ENCODE data around the gene GPHN.

DNA sequence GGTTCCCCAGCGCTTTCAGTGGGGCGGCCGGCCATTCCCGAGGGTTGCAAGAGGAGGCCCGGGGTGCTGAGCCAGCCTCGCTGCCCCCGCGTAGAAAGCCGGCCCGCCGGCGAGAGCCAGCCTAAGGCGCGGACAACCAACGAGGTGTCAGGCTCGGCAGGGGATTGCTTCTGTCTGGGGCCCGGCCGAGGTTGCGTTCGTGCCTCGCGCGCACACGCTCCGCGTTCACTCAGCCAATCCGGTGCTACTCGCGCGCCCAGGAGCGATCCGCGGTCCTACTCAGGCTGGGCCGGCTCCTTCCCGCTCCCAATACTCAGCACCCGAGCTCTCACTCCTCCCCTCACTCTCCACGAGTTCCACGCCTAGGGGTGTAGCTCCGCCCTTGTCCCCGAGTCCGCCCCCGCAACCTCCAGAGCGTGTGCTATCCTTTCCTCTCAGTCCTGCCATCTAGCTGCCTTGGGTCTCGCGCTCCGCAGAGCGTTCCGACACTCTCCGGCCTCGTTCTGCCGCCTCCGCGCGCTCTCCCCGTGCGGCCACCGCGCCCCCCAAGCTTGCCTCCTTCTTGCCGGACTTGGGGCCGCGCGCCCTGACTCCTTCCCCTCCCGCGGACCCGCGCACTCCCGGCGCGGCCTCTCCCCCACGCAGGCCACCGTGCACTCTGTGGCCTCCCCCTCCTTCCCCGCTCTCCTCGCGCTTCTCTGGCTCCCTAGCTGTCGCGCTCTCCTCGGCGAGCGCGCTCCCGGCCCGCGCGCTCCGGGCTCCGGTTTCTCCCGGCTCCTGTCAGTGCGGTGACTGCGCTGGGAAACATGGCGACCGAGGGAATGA is at the start of gene GPHN:
- peak; percentile 42 for TF ChIP-seq POLR2A (IDR thresholded peaks at IDR 0.05; ENCODE audit: low read depth)
- TF ChIP-seq, protein P1, sequence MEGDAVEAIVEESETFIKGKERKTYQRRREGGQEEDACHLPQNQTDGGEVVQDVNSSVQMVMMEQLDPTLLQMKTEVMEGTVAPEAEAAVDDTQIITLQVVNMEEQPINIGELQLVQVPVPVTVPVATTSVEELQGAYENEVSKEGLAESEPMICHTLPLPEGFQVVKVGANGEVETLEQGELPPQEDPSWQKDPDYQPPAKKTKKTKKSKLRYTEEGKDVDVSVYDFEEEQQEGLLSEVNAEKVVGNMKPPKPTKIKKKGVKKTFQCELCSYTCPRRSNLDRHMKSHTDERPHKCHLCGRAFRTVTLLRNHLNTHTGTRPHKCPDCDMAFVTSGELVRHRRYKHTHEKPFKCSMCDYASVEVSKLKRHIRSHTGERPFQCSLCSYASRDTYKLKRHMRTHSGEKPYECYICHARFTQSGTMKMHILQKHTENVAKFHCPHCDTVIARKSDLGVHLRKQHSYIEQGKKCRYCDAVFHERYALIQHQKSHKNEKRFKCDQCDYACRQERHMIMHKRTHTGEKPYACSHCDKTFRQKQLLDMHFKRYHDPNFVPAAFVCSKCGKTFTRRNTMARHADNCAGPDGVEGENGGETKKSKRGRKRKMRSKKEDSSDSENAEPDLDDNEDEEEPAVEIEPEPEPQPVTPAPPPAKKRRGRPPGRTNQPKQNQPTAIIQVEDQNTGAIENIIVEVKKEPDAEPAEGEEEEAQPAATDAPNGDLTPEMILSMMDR (IDR thresholded peaks at IDR 0.05) = peak; percentile 34 to 48 (median 47)

All from esophagus muscularis mucosa (tissue), 3 donors.